Pons (tissue), 1 donor: ENCODE measurements around the gene URI1.
"Not testable (repeated sequence)": the region's sequence is repeated elsewhere in the genome, so short reads cannot be mapped to it uniquely, and the experiment has no call there.

Source experiments
- DNase-seq: peaks from one replicate; pipeline ENCODE4 v3.0.0-alpha.2; 2016; ENCODE audit warnings: low spot score

The URI1 gene

DNA sequence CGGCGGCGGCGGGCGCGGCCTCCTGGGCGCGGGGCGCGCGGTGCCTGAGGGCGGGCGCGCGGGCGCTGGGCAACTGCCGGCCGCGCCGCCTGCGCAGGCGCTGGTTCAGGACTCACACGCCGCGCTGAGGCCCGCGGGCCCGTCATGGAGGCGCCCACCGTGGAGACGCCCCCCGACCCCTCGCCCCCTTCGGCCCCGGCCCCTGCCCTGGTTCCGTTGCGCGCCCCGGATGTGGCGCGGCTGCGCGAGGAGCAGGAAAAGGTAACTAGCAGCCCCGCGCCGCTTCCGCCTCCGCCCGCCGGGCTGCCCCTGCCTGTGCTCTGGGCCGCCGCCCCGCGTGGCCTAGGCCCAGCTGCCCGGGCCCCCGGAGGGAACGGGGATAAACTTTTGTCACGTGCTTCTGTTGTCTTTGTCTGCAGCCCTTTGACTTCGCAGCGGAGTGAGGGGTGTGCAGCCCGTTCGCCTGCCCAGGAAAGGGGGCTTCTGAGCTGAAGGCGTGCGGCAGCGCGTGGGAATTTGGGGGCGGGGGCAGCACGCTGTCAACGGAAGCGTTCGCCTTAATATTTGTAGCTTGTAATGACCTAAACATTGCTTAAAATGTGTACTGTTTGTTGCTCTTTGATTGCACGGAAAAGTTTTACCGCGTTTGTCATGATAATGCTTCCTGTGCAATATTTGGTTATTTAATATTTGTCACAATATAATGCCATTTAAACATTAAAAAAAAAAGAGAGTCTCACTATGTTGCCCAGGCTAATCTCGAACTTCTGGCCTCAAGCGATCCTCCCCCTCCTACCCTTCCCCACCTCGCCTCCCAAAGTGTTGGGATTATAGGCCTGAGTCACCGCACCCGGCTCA is 594 bp downstream of the URI1 start:
- peak; percentile 34 for DNase-seq

GRCh38 chr19:29943615-29944014 is 1.6 kb downstream of the URI1 start:
- no peak for DNase-seq

DNA sequence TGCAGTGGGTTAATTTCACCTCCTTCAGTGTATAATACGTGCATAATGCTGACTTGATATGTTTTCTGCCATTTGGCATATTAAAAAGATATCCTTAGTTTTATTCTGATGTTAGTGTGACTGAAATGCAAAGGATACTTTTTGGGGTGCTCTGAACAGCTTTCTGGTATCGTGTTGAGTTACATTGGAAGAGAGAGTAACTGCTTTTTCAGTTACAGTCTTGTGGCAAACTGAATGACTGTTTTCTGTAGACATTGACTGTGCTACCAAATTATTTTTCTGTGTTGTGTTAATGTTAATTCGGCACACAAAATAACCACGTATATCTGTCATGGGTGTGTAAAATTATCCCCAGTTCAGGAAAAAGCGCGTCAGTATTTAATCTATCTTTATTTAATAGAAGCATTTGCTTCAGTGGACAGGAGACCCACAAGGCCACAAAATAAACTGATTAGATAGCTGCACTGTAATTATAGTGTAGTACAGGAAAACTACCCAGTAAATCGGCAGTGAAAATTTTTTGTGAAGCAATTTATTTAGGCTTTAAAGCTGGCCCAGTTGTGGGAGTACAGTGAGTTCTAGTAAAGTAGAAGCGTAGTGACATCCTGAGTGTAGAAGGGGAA is 2.5 kb downstream of the URI1 start:
- no peak for DNase-seq

- no peak for DNase-seq
These were observed 3.0 kb downstream of the URI1 start for GRCh38 chr19:29945017-29945416.

DNA sequence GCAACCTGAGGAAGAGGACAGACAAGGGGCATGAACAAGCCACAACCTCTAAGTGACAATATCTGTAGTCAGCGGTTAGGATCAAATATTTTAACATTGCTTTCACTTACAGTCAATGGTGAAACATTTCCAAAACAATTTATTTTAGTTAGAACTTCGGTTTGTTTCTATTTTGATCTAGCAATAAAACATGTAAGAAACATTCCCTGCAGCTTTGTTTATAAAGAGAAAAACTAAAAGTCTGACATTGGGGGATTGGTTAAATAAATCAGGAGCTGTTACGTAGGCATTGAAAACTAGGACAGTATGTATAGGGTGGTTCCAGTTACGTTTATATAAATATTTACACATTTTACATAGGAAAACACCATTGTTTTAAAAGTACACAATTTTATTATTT is 3.4 kb downstream of the URI1 start:
- DNase-seq, result no peak

DNA sequence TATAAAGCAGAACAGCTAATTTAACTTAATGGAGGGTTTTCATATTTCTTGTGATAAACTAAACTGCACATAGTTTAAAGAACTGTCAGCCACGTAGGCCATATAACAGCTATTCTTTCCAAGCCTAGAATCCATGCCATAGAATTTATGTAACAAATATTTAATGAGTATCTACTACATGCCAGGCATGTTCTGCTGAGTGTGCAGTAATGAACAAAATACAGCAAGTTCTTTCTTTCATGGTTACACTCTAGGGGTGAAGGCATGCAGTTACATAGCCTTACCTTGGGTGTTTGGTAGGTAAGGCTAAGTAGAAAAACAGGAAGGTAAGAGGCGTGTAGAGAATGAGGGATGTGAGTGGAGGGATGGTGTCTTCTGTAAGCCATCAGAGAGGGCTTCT is 4.6 kb downstream of the URI1 start:
- no peak for DNase-seq

DNA sequence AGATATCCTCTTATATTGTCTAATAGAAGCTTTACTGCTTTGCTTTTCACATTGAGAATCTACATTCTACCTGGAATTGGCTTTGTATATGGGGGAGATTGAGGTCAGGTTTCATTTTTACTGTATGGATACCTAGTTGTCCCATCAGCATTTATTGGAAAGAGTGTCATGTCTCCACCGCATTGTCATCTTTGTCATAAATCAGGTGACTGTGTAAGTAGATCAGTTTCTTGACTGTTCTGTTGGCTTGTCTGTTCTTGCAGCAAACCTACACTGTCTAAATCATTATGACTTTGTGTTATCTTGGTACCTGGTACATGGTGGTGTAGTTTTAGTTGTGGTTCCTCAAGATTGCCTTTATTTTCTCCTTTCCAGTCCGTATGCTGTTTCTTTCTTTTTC is 5.8 kb downstream of the URI1 start:
- no peak for DNase-seq

GRCh38 chr19:29948759-29949470 is 6.9 kb downstream of the URI1 start:
- DNase-seq, result not testable (repeated sequence)

GRCh38 chr19:29952177-29952576 is 10.1 kb downstream of the URI1 start:
- no peak for DNase-seq

DNA sequence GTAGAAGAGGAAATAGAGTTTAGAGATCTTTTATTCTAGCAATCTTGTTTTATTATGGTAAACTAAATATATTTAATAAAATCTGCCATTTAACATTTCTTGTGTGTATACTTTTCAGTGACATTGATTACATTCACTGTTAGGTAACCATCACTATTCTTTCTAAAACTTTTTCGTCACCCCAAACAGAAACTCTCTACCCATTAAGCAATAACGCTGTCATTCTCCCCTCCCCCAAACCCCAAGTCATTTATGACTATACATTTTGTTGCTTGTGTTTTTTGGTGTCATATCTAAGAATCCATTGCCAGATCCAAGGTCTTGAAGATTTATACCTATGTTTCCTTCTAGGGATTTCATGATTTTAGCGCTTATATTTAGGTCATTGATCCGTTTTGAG is 10.6 kb downstream of the URI1 start:
- no peak for DNase-seq

DNA sequence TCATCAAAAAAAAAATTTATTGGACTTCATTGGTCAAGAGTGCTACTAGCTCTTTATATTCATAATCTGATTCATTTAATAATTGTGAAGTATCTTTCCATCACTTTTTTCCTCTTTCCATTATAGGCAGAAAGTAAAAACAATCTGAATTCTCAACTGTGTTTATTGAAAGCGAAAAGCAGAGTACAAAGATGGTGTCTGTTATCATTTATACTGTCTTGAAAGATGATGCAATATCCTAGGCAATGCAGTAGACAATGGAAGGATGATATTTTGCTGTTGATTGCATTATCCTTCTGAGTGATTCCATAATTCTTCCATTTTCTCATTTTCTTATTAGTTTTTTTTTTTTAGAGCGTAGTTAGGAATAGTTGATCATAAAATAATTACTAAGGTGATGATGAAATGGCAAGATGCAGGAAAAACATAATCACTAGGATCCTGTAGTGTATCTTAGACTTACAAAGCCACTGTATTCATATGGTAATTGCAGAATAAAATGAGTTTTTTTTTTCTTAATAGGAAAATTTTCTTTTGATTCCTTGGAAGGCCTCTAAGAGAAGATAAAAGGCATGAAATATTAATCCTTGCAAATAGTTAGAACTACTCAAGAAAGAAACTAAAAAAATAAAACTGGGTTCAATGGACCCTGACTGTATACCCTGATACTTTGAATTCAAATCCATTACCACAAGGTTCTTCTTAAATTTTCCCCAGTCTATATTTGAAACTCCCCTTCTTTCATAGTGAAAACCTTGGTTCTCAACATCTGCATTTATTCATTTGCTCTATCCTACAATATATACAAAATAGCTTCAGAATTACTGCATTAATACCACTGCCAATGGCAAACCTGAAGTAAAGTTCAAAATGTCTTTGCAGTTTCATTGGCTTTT is 11.6 kb downstream of the URI1 start:
- no peak for DNase-seq

GRCh38 chr19:29956855-29957254 is 14.8 kb downstream of the URI1 start:
- no peak for DNase-seq

DNA sequence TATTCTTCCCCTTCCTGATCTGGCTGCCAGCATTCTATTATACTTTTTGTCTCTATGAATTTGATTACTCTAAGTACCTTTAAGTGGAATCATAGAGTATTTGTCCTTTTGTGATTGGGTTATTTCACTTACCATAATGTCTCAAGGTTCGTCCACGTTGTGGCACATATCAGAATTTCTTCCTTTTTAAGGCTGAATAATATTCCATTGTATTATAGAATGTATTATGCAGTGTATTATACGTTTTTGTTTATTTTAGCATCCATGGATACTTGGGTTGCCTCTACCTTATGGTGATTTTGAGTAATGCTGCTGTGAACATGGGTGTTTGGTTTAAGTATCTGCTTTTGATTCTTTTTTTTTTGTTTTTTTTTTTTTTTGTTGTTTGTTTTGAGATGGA is 19.3 kb downstream of the URI1 start:
- no peak for DNase-seq

DNA sequence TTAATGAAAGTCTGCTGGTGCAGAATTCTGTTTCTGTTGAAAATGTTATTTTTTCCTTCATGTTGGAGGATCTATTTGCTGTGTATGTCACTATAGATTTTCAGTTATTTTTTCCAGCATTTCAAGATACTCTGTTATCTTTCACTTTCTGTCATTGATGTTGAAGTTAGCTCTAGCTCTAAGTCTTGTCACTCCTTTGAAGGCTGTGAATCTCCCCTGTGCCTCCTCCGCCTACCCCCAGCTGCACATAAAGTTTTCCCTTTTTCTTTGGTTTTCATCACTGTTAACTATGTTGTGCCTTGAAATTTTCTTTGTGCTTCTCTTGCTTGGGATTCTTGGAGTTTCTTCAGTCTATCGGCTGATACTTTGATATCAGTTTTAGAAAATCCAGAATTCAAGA is 20.8 kb downstream of the URI1 start:
- no peak for DNase-seq

GRCh38 chr19:29963576-29963975 is 21.5 kb downstream of the URI1 start:
- no peak for DNase-seq

DNA sequence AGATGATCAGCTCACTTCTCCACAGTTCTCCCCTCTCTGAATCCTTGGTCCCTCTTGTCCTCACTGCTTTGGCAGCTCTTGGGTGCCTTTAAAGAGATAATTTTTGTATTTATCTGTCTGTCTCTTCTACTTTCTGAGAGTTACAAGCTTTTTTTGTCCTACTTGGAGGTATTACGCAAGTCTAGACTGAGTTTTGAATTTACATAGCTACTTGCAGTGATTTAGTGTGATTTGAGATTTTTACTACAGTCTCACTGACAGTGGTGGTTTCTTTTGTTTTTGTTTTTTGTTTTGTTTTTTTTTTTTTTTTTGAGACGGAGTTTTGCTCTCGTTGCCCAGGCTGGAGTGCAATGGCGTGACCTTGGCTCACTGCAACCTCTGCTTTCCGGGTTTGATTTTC is 22.1 kb downstream of the URI1 start:
- no peak for DNase-seq

DNA sequence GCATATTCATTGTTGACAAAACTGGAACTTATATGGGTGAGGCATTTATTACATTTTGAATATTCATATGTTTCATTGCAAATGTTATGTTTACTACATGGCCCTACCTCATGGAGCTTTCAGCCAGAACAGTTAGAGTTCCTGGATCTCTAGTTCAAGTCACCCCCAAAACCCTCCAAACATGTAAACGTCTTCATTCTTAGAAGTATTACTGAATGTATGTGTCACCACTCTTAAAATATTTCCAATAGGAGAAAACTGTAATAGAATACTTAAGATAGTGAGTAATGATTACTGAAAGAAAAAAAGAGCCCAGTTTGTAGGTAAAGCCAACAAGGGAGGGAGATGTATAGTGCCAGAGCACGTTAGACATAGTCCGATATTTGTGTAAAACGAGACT is 23.5 kb downstream of the URI1 start:
- no peak for DNase-seq

GRCh38 chr19:29966142-29966541 is 24.1 kb downstream of the URI1 start:
- DNase-seq, result not testable (repeated sequence)

DNA sequence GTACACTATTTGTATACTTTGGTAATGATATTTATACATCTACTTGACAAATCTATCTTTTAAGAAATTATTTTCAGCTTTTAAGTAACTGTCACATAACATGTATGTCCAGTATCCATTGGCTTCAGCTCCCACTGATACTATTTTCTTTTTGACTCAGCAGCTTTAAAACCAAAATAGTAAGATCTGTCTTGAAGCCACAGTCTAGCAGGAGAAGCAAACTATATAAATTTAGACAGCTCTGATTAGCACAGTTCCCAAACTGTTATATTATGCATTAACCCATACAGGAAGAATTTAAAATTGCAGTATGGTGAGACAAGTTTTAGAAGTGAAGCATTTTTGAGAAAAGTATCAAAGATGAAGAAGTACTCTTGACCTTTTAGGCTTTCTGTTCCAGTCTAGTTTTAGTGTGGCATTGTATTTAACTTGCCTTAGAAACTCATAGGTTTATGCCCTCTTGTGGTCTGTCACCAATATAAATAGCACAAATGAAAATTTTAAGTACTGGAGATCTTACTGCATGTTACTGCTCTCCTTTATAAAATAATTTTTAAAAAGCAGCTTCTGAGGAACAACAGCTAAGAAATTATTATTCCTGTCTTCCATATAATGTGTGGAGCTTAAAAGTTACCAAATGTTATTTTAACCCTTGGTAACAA is 24.7 kb downstream of the URI1 start:
- peak; percentile 67 for DNase-seq

- DNase-seq, result peak; percentile 71
These were observed 25.6 kb downstream of the URI1 start for GRCh38 chr19:29967623-29968022.

- DNase-seq, result peak; percentile 42
These were observed 27.9 kb downstream of the URI1 start for GRCh38 chr19:29969891-29970290.
